ENCODE data around the gene SPOCK1. TPM values are rescaled to one million over a fixed set of nuclear protein-coding genes. Genes with fewer than 3 reads are reported as not detected.
"Not testable (repeated sequence)": the region's sequence is repeated elsewhere in the genome, so short reads cannot be mapped to it uniquely, and the experiment has no call there.

Gene SPOCK1
- polyA plus RNA-seq, 6 donors from 2014 or later, result not detected

GRCh38 chr5:137502632-137503031 is 3.5 kb upstream of the SPOCK1 start:
- Mint-ChIP-seq H3K4me3 (no peak overlapping the region), H3K27me3 (peaks cover 4 to 27% (median 25%) of the 10 kb centered on the region in 3 donors), H3K4me1 (peaks cover 0 to 2% (median 0%) of the 10 kb centered on the region in 3 donors), H3K27ac (no peak overlapping the region), H3K36me3 (peaks cover 0 to 5% of the 10 kb centered on the region in 2 donors), H3K9me3 (peaks cover 0 to 5% (median 0%) of the 10 kb centered on the region in 7 donors)
- ATAC-seq (ENCODE audit: low read depth in 2 of 2) (no peak), DNase-seq (no peak)

- peaks cover 0 to 2% (median 0%) of the 10 kb centered on the region in 3 donors for H3K4me1 Mint-ChIP-seq
- no peak overlapping the region for H3K4me3 Mint-ChIP-seq
- DNase-seq (no peak), ATAC-seq (ENCODE audit: low read depth in 2 of 2) (no peak)
- peaks cover 7 to 29% (median 26%) of the 10 kb centered on the region in 3 donors for H3K27me3 Mint-ChIP-seq
- H3K36me3 Mint-ChIP-seq, result peaks cover 0 to 6% of the 10 kb centered on the region in 2 donors
- no peak overlapping the region for H3K27ac Mint-ChIP-seq
- peaks cover 0 to 5% (median 0%) of the 10 kb centered on the region in 7 donors for H3K9me3 Mint-ChIP-seq
Observed at GRCh38 chr5:137501846-137502406, 2.8 kb upstream of the SPOCK1 start.

GRCh38 chr5:137501226-137501625 is 2.1 kb upstream of the SPOCK1 start:
- peak overlapping the region in 1 of 8 donors; percentile 26 for H3K4me3 Mint-ChIP-seq
- peaks cover 0 to 6% of the 10 kb centered on the region in 2 donors for H3K36me3 Mint-ChIP-seq
- ATAC-seq (ENCODE audit: low read depth in 2 of 2) (no peak), DNase-seq (no peak)
- H3K4me1 Mint-ChIP-seq, result peaks cover 0 to 2% (median 0%) of the 10 kb centered on the region in 3 donors
- peaks cover 0 to 5% (median 0%) of the 10 kb centered on the region in 7 donors for H3K9me3 Mint-ChIP-seq
- peaks cover 12 to 34% (median 29%) of the 10 kb centered on the region in 3 donors for H3K27me3 Mint-ChIP-seq
- no peak overlapping the region for H3K27ac Mint-ChIP-seq

- DNase-seq (no peak), ATAC-seq (ENCODE audit: low read depth in 2 of 2) (no peak)
- Mint-ChIP-seq H3K36me3 (peaks cover 0 to 6% of the 10 kb centered on the region in 2 donors), H3K9me3 (peaks cover 0 to 5% (median 0%) of the 10 kb centered on the region in 7 donors), H3K4me3 (peak overlapping the region in 1 of 8 donors; percentile 26), H3K27ac (no peak overlapping the region), H3K27me3 (peaks cover 12 to 32% (median 28%) of the 10 kb centered on the region in 3 donors), H3K4me1 (peaks cover 0 to 2% (median 0%) of the 10 kb centered on the region in 3 donors)
Observed at GRCh38 chr5:137500615-137501225, 1.6 kb upstream of the SPOCK1 start.

GRCh38 chr5:137499506-137499847 is 351 bp upstream of the SPOCK1 start:
- not testable (repeated sequence) for H3K4me1 Mint-ChIP-seq; H3K9me3 Mint-ChIP-seq; DNase-seq; H3K4me3 Mint-ChIP-seq; H3K36me3 Mint-ChIP-seq; H3K27ac Mint-ChIP-seq; ATAC-seq (ENCODE audit: low read depth in 2 of 2)
- peaks cover 18 to 20% (median 20%) of the 10 kb centered on the region in 3 donors for H3K27me3 Mint-ChIP-seq

GRCh38 chr5:137498301-137498735 is 808 bp downstream of the SPOCK1 start:
- H3K4me3 Mint-ChIP-seq, result no peak overlapping the region

GRCh38 chr5:137497396-137498290 is 1.5 kb downstream of the SPOCK1 start:
- DNase-seq (no peak), ATAC-seq (ENCODE audit: low read depth in 2 of 2) (no peak)
- peaks cover 18 to 21% (median 20%) of the 10 kb centered on the region in 3 donors for H3K27me3 Mint-ChIP-seq
- H3K27ac Mint-ChIP-seq, result no peak overlapping the region
- peaks cover 0 to 2% (median 0%) of the 10 kb centered on the region in 3 donors for H3K4me1 Mint-ChIP-seq
- peak overlapping the region in 1 of 8 donors; percentile 68 for H3K4me3 Mint-ChIP-seq
- H3K36me3 Mint-ChIP-seq, result peaks cover 0 to 6% of the 10 kb centered on the region in 2 donors
- H3K9me3 Mint-ChIP-seq, result peaks cover 0 to 5% (median 0%) of the 10 kb centered on the region in 7 donors

More at GRCh38 chr5:137498301-137498735, 808 bp downstream of the SPOCK1 start:
- Mint-ChIP-seq H3K27ac (no peak overlapping the region), H3K4me1 (peaks cover 0 to 2% (median 0%) of the 10 kb centered on the region in 3 donors), H3K36me3 (peaks cover 0 to 6% of the 10 kb centered on the region in 2 donors), H3K27me3 (peaks cover 18 to 21% (median 20%) of the 10 kb centered on the region in 3 donors), H3K9me3 (peaks cover 0 to 5% (median 0%) of the 10 kb centered on the region in 7 donors)
- ATAC-seq (ENCODE audit: low read depth in 2 of 2) (no peak), DNase-seq (no peak)

- no peak for ATAC-seq (ENCODE audit: low read depth in 2 of 2)
- Mint-ChIP-seq H3K4me3 (peak overlapping the region in 1 of 8 donors; percentile 8), H3K4me1 (peaks cover 0 to 2% (median 0%) of the 10 kb centered on the region in 3 donors), H3K36me3 (peaks cover 0 to 6% of the 10 kb centered on the region in 2 donors), H3K9me3 (peaks cover 0 to 5% (median 0%) of the 10 kb centered on the region in 7 donors), H3K27me3 (peaks cover 18 to 21% (median 20%) of the 10 kb centered on the region in 3 donors), H3K27ac (no peak overlapping the region)
- DNase-seq, result no peak
Observed at GRCh38 chr5:137496919-137497318, 2.2 kb downstream of the SPOCK1 start.

- peaks cover 0 to 2% (median 0%) of the 10 kb centered on the region in 7 donors for H3K9me3 Mint-ChIP-seq
- H3K4me1 Mint-ChIP-seq, result no peaks in the 10 kb centered on the region
- no peak overlapping the region for H3K4me3 Mint-ChIP-seq
- no peak for ATAC-seq (ENCODE audit: low read depth in 2 of 2)
- peaks cover 11 to 27% (median 19%) of the 10 kb centered on the region in 3 donors for H3K27me3 Mint-ChIP-seq
- no peak overlapping the region for H3K27ac Mint-ChIP-seq
- DNase-seq, result no peak
- no peaks in the 10 kb centered on the region for H3K36me3 Mint-ChIP-seq
Observed at GRCh38 chr5:137492331-137492730, 6.8 kb downstream of the SPOCK1 start.

GRCh38 chr5:137491121-137491520 is 8.0 kb downstream of the SPOCK1 start:
- no peaks in the 10 kb centered on the region for H3K4me1 Mint-ChIP-seq
- H3K9me3 Mint-ChIP-seq, result peaks cover 0 to 2% (median 0%) of the 10 kb centered on the region in 7 donors
- ATAC-seq (ENCODE audit: low read depth in 2 of 2), result no peak
- H3K4me3 Mint-ChIP-seq, result no peak overlapping the region
- H3K27me3 Mint-ChIP-seq, result peaks cover 1 to 17% (median 13%) of the 10 kb centered on the region in 3 donors
- no peak overlapping the region for H3K27ac Mint-ChIP-seq
- no peaks in the 10 kb centered on the region for H3K36me3 Mint-ChIP-seq
- no peak for DNase-seq

- H3K36me3 Mint-ChIP-seq, result no peaks in the 10 kb centered on the region
- no peak overlapping the region for H3K4me3 Mint-ChIP-seq
- no peak overlapping the region for H3K27ac Mint-ChIP-seq
- H3K27me3 Mint-ChIP-seq, result peaks cover 0 to 16% (median 11%) of the 10 kb centered on the region in 3 donors
- peaks cover 0 to 2% (median 0%) of the 10 kb centered on the region in 7 donors for H3K9me3 Mint-ChIP-seq
- ATAC-seq (ENCODE audit: low read depth in 2 of 2) (no peak), DNase-seq (no peak)
- H3K4me1 Mint-ChIP-seq, result no peaks in the 10 kb centered on the region
Observed at GRCh38 chr5:137490591-137490990, 8.5 kb downstream of the SPOCK1 start.

- ATAC-seq (ENCODE audit: low read depth in 2 of 2), result no peak
- Mint-ChIP-seq H3K36me3 (no peaks in the 10 kb centered on the region), H3K4me1 (no peaks in the 10 kb centered on the region), H3K27ac (no peak overlapping the region), H3K4me3 (no peak overlapping the region), H3K9me3 (peaks cover 0 to 2% (median 0%) of the 10 kb centered on the region in 7 donors), H3K27me3 (peaks cover 0 to 11% (median 7%) of the 10 kb centered on the region in 3 donors)
- no peak for DNase-seq
Observed at GRCh38 chr5:137488974-137489373, 10.2 kb downstream of the SPOCK1 start.

GRCh38 chr5:137488516-137488915 is 10.6 kb downstream of the SPOCK1 start:
- H3K9me3 Mint-ChIP-seq, result peaks cover 0 to 2% (median 0%) of the 10 kb centered on the region in 7 donors
- H3K27me3 Mint-ChIP-seq, result peaks cover 0 to 11% (median 7%) of the 10 kb centered on the region in 3 donors
- H3K36me3 Mint-ChIP-seq, result no peaks in the 10 kb centered on the region
- no peaks in the 10 kb centered on the region for H3K4me1 Mint-ChIP-seq
- H3K4me3 Mint-ChIP-seq, result no peak overlapping the region
- ATAC-seq (ENCODE audit: low read depth in 2 of 2) (no peak), DNase-seq (no peak)
- no peak overlapping the region for H3K27ac Mint-ChIP-seq
